Endodermal cell (in vitro differentiated cells): Measurements from ENCODE around the gene DGKB. TPM values are rescaled to one million over a fixed set of nuclear protein-coding genes. Genes with fewer than 3 reads are reported as not detected.

Experiments used
- DNase-seq: peaks from one replicate; pipeline ENCODE4 v3.0.0-alpha.2; 2017
- H3K27ac ChIP-seq: 2 replicates; pipeline ENCODE4 v1.5.1; 2013; ENCODE audit warnings: mild to moderate bottlenecking, low read depth, low read length, moderate library complexity
- H3K27me3 ChIP-seq: 2 replicates; pipeline ENCODE4 v1.6.1; 2013; ENCODE audit warnings: mild to moderate bottlenecking, low read length, moderate library complexity; ENCODE audit not compliant: insufficient read depth, control insufficient read depth, poor library complexity, severe bottlenecking
- H3K36me3 ChIP-seq: 2 replicates; pipeline ENCODE4 v1.7.0; 2013; ENCODE audit warnings: mild to moderate bottlenecking, low read length, moderate library complexity; ENCODE audit not compliant: control insufficient read depth, insufficient read depth
- H3K4me1 ChIP-seq: one replicate; pipeline ENCODE4 v1.7.0; 2013; ENCODE audit warnings: low read length; ENCODE audit not compliant: control insufficient read depth, insufficient read depth
- H3K4me3 ChIP-seq: 2 replicates; pipeline ENCODE4 v1.5.1; 2013; ENCODE audit warnings: mild to moderate bottlenecking, low read length, moderate library complexity
- H3K9ac ChIP-seq: 2 replicates; pipeline ENCODE4 v1.6.1; 2013; ENCODE audit warnings: mild to moderate bottlenecking, low read length, moderate library complexity; ENCODE audit not compliant: poor library complexity, severe bottlenecking; ENCODE audit errors: extremely low read depth
- H3K9me3 ChIP-seq: 2 replicates; pipeline ENCODE4 v1.6.1; 2013; ENCODE audit warnings: mild to moderate bottlenecking, low read length, moderate library complexity; ENCODE audit not compliant: control insufficient read depth
- H3K27ac Mint-ChIP-seq: 2 replicates; pipeline ENCODE4 v1.8.0; 2020; ENCODE audit warnings: mixed read lengths
- H3K27me3 Mint-ChIP-seq: 2 replicates; pipeline ENCODE4 v1.8.0; 2021; ENCODE audit warnings: mild to moderate bottlenecking, mixed read lengths; ENCODE audit not compliant: insufficient read depth
- H3K36me3 Mint-ChIP-seq: 2 replicates; pipeline ENCODE4 v1.8.0; 2020; ENCODE audit warnings: low read depth, mixed read lengths
- H3K4me1 Mint-ChIP-seq: 2 replicates; pipeline ENCODE4 v1.8.0; 2020; ENCODE audit warnings: mixed read lengths
- H3K4me3 Mint-ChIP-seq: 2 replicates; pipeline ENCODE4 v1.8.0; 2020; ENCODE audit warnings: mild to moderate bottlenecking, moderate library complexity, mixed read lengths
- H3K9me3 Mint-ChIP-seq: 2 replicates; pipeline ENCODE4 v1.8.0; 2020; ENCODE audit warnings: mild to moderate bottlenecking, mixed read lengths
- CTCF ChIP-seq: fragments of 200-600 bp; sonication (generic); conservative IDR thresholded peaks from 2 replicates; pipeline ENCODE4 v1.5.0; 2021; ENCODE audit warnings: antibody characterized with exemption, mild to moderate bottlenecking
- WGBS, 2 experiments: methylation state at CpG; one replicate each; pipeline versions ENCODE4 v1.1.5 to v1.1.7; 2013; ENCODE audit warnings: missing lambda C conversion rate in 2 of 2, mixed read lengths in 1 of 2; ENCODE audit not compliant: insufficient coverage in 1 of 2, insufficient read length in 1 of 2; 5-methylcytosine and 5-hydroxymethylcytosine counted together
- total RNA-seq, 2 donors: library from RNA; stranded (reverse); fragmentation: NEBNext Ultra II Directional in 1 of 2; extraction: Animal tissue kit (Norgen Biotek cat#: 25700) in 1 of 2; gene quantifications; 2 replicates in 1 of 2; 3 replicates in 1 of 2; pipeline ENCODE4 v1.2.1, GENCODE V29; 2021

DGKB gene
- total RNA-seq, 2 donors from 2014 or later, result 5.1 to 5.2 TPM

GRCh38 chr7:14745076-14745475 lies 157.5 kb downstream of the DGKB start:
- TF ChIP-seq CTCF, result no peak
- H3K27ac Mint-ChIP-seq, result no peak overlapping the region
- WGBS, 2 experiments, result 88 to 94% methylated on average over 2 to 4 of the region's 4 CpGs
- Histone ChIP-seq H3K4me1 (no peaks in the 10 kb centered on the region), H3K27me3 (no peaks in the 10 kb centered on the region), H3K4me3 (no peak overlapping the region), H3K9me3 (peaks cover 58% of the 10 kb centered on the region), H3K27ac (no peak overlapping the region), H3K9ac (no peak overlapping the region), H3K36me3 (no peaks in the 10 kb centered on the region)
- no peak overlapping the region for H3K4me3 Mint-ChIP-seq
- peaks cover 63% of the 10 kb centered on the region for H3K9me3 Mint-ChIP-seq
- no peaks in the 10 kb centered on the region for H3K4me1 Mint-ChIP-seq
- no peaks in the 10 kb centered on the region for H3K27me3 Mint-ChIP-seq
- no peak for DNase-seq
- H3K36me3 Mint-ChIP-seq, result peaks cover 4% of the 10 kb centered on the region

GRCh38 chr7:14740606-14741005 lies 161.9 kb downstream of the DGKB start:
- no peak for TF ChIP-seq CTCF
- Mint-ChIP-seq H3K9me3 (peaks cover 70% of the 10 kb centered on the region), H3K27me3 (no peaks in the 10 kb centered on the region), H3K27ac (no peak overlapping the region), H3K4me1 (no peaks in the 10 kb centered on the region), H3K36me3 (peaks cover 14% of the 10 kb centered on the region), H3K4me3 (no peak overlapping the region)
- Histone ChIP-seq H3K9me3 (peaks cover 65% of the 10 kb centered on the region), H3K27ac (no peak overlapping the region), H3K36me3 (no peaks in the 10 kb centered on the region), H3K9ac (no peak overlapping the region), H3K4me3 (no peak overlapping the region), H3K27me3 (no peaks in the 10 kb centered on the region), H3K4me1 (no peaks in the 10 kb centered on the region)
- WGBS, 2 experiments, result 92 to 95% methylated on average over 3 to 4 of the region's 4 CpGs
- DNase-seq, result no peak

GRCh38 chr7:14739841-14740185 lies 162.7 kb downstream of the DGKB start:
- DNase-seq, result no peak
- H3K4me1 ChIP-seq, result no peaks in the 10 kb centered on the region
- no peaks in the 10 kb centered on the region for H3K36me3 ChIP-seq
- H3K27ac ChIP-seq, result no peak overlapping the region
- no peak for TF ChIP-seq CTCF
- no peak overlapping the region for H3K9ac ChIP-seq
- H3K27me3 ChIP-seq, result no peaks in the 10 kb centered on the region
- Mint-ChIP-seq H3K9me3 (peaks cover 62% of the 10 kb centered on the region), H3K4me3 (no peak overlapping the region), H3K4me1 (peaks cover 5% of the 10 kb centered on the region), H3K36me3 (peaks cover 14% of the 10 kb centered on the region), H3K27ac (no peak overlapping the region), H3K27me3 (no peaks in the 10 kb centered on the region)
- 86 to 93% methylated on average over 5 to 12 of the region's 12 CpGs for WGBS, 2 experiments
- H3K4me3 ChIP-seq, result no peak overlapping the region
- H3K9me3 ChIP-seq, result peaks cover 58% of the 10 kb centered on the region
